ENCODE results near the gene XCR1. TPM values are rescaled to one million over a fixed set of nuclear protein-coding genes. Genes with fewer than 3 reads are reported as not detected.
"Not testable (repeated sequence)": the region's sequence is repeated elsewhere in the genome, so short reads cannot be mapped to it uniquely, and the experiment has no call there.

XCR1 gene
- total and polyA plus RNA-seq, 4 donors, result not detected

DNA sequence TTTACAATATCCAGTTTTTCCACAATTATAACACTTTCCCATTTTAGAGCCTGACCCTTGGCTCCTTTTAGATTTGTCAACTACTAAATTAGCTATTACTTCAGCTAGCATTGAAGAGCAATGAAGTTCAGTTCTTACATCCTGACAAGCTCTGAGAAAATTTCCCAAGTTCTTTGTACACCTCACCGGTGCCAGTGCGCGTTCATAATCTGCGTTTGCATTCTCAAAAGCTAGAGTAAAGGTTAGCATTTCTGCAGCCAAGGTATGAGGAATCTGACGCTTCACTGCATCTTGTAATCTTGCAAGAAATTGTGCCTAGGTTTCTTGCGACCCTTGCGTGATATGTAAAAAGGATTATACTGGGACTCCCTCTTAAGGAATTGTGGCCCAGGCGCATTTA lies 25.2 kb upstream of the XCR1 start:
- H3K27ac ChIP-seq (ENCODE audit: low read depth, low read length), result no peak overlapping the region

GRCh38 chr3:46049093-46049492 lies 21.8 kb upstream of the XCR1 start:
- Histone ChIP-seq H3K4me3 (ENCODE audit: low read depth, low read length) (no peak overlapping the region), H3K27ac (ENCODE audit: low read depth, low read length) (no peak overlapping the region), H3K4me1 (ENCODE audit: control insufficient read depth, insufficient read depth, low read length) (no peaks in the 10 kb centered on the region), H3K27me3 (ENCODE audit: control insufficient read depth, insufficient read depth, low read length) (no peaks in the 10 kb centered on the region), H3K36me3 (ENCODE audit: control insufficient read depth, insufficient read depth, low read length) (no peaks in the 10 kb centered on the region), H3K9me3 (ENCODE audit: control insufficient read depth, insufficient read depth, low read length) (no peaks in the 10 kb centered on the region)
- DNase-seq (ENCODE audit: low read depth in 4 of 6, low spot score in 6 of 6), result no peak
- WGBS (ENCODE audit: insufficient coverage), result 90% methylated on average over 1 of the region's 5 CpGs

More for the DNA sequence above, 25.2 kb upstream of the XCR1 start:
- DNase-seq (ENCODE audit: low read depth in 4 of 6, low spot score in 6 of 6), result no peak
- 93% methylated on average over 8 of the region's 8 CpGs for WGBS (ENCODE audit: insufficient coverage)
- H3K36me3 ChIP-seq (ENCODE audit: control insufficient read depth, insufficient read depth, low read length), result no peaks in the 10 kb centered on the region
- H3K4me3 ChIP-seq (ENCODE audit: low read depth, low read length), result no peak overlapping the region
- no peaks in the 10 kb centered on the region for H3K4me1 ChIP-seq (ENCODE audit: control insufficient read depth, insufficient read depth, low read length)
- no peaks in the 10 kb centered on the region for H3K27me3 ChIP-seq (ENCODE audit: control insufficient read depth, insufficient read depth, low read length)
- H3K9me3 ChIP-seq (ENCODE audit: control insufficient read depth, insufficient read depth, low read length), result no peaks in the 10 kb centered on the region

- not testable (repeated sequence) for H3K36me3 ChIP-seq (ENCODE audit: control insufficient read depth, insufficient read depth, low read length); H3K4me3 ChIP-seq (ENCODE audit: low read depth, low read length)
- WGBS (ENCODE audit: insufficient coverage), result 90% methylated on average over 5 of the region's 5 CpGs
Observed at GRCh38 chr3:46046231-46046630, 18.9 kb upstream of the XCR1 start.

DNA sequence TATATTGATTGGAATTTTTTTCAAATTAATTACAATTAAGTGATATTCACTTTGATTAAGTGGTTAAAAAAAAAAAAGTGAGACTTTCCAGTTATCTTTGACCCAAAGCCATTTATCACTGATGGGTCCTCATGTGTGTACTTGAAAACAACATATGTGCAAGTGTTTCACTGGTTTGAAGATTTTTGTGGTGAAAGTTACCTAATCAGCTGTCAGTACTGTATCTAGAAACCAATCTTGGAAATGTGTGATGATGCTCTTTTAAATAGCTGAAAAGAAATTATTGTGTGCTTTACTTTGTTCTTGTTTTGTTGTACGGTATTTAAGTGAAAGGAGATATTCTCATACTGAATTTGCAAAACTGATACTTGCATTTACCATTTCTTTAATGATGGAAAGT lies 11.6 kb upstream of the XCR1 start:
- H3K36me3 ChIP-seq (ENCODE audit: control insufficient read depth, insufficient read depth, low read length), result no peaks in the 10 kb centered on the region
- no peaks in the 10 kb centered on the region for H3K27me3 ChIP-seq (ENCODE audit: control insufficient read depth, insufficient read depth, low read length)
- no peak overlapping the region for H3K4me3 ChIP-seq (ENCODE audit: low read depth, low read length)
- no peak overlapping the region for H3K27ac ChIP-seq (ENCODE audit: low read depth, low read length)
- WGBS (ENCODE audit: insufficient coverage), result no CpG with 5 or more reads among the region's 1 CpG
- no peaks in the 10 kb centered on the region for H3K9me3 ChIP-seq (ENCODE audit: control insufficient read depth, insufficient read depth, low read length)
- H3K4me1 ChIP-seq (ENCODE audit: control insufficient read depth, insufficient read depth, low read length), result no peaks in the 10 kb centered on the region
- no peak for DNase-seq (ENCODE audit: low read depth in 4 of 6, low spot score in 6 of 6)

More at GRCh38 chr3:46046231-46046630, 18.9 kb upstream of the XCR1 start:
- not testable (repeated sequence) for DNase-seq (ENCODE audit: low read depth in 4 of 6, low spot score in 6 of 6); H3K4me1 ChIP-seq (ENCODE audit: control insufficient read depth, insufficient read depth, low read length); H3K27me3 ChIP-seq (ENCODE audit: control insufficient read depth, insufficient read depth, low read length); H3K27ac ChIP-seq (ENCODE audit: low read depth, low read length); H3K9me3 ChIP-seq (ENCODE audit: control insufficient read depth, insufficient read depth, low read length)

DNA sequence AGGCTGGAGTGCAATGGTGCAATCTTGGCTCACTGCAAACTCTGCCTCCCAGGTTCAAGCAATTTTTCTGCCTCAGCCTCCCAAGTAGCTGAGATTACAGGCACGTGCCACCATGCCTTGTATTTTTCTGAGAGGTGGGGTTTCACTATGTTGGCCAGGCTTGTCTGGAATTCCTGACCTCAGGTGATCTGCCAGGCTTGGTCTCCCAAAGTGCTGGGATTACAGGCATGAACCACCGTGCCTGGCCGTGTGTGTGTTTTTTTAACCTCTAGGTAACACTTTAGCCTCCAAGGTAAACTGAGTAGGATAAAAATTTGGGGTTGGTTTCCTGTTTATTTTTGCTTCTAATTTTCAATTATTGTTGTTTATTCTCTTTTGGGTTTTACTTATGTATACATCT lies 10.8 kb upstream of the XCR1 start:
- WGBS (ENCODE audit: insufficient coverage), result 76% methylated on average over 3 of the region's 3 CpGs
- DNase-seq (ENCODE audit: low read depth in 4 of 6, low spot score in 6 of 6); H3K4me3 ChIP-seq (ENCODE audit: low read depth, low read length); H3K9me3 ChIP-seq (ENCODE audit: control insufficient read depth, insufficient read depth, low read length); H3K27me3 ChIP-seq (ENCODE audit: control insufficient read depth, insufficient read depth, low read length); H3K4me1 ChIP-seq (ENCODE audit: control insufficient read depth, insufficient read depth, low read length); H3K27ac ChIP-seq (ENCODE audit: low read depth, low read length); H3K36me3 ChIP-seq (ENCODE audit: control insufficient read depth, insufficient read depth, low read length): not testable (repeated sequence)

DNA sequence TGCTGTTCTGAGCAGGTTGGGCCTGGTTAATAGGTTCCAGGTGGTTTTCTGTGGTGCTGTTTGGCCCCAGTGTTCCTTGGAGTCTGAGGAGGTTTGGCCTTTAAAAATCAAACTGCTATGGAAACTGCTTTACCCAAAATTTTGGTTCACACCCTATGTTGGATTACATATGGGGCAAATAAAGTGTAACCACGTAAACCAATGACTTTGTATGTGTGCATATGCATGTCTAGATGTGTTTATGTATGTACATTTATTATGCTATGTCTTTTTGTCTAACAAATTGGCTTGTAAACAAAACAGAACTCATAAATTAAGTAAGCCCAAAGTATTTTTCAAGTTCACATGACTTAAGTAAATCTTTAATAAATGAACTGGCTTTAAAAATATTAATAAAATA lies 8.9 kb upstream of the XCR1 start:
- no peaks in the 10 kb centered on the region for H3K9me3 ChIP-seq (ENCODE audit: control insufficient read depth, insufficient read depth, low read length)
- H3K4me3 ChIP-seq (ENCODE audit: low read depth, low read length), result no peak overlapping the region
- H3K27ac ChIP-seq (ENCODE audit: low read depth, low read length), result no peak overlapping the region
- H3K36me3 ChIP-seq (ENCODE audit: control insufficient read depth, insufficient read depth, low read length), result no peaks in the 10 kb centered on the region
- no peak for DNase-seq (ENCODE audit: low read depth in 4 of 6, low spot score in 6 of 6)
- H3K27me3 ChIP-seq (ENCODE audit: control insufficient read depth, insufficient read depth, low read length), result no peaks in the 10 kb centered on the region
- no CpG with 5 or more reads among the region's 1 CpG for WGBS (ENCODE audit: insufficient coverage)
- H3K4me1 ChIP-seq (ENCODE audit: control insufficient read depth, insufficient read depth, low read length), result no peaks in the 10 kb centered on the region

DNA sequence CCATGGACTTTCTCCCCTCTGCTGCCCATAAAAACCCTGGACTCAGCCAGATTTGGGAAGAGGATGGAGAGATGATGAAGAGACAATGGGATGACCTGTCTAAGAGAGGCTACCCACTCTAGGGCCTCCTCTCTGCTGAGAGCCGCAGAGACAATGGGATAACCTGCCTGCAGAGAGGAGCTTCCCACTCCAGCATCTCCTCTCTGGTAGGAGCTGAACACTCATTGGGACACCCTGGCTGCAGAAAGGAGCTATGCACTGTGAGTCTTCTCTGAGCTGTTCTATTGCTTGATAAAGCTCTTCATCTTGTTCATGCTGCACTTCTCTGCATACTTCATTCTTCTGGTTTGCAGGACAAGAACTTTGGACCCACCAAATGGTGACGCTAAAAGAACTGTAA lies 4.5 kb upstream of the XCR1 start:
- DNase-seq (ENCODE audit: low read depth in 4 of 6, low spot score in 6 of 6), result no peak
- H3K27ac ChIP-seq (ENCODE audit: low read depth, low read length), result no peak overlapping the region
- no peaks in the 10 kb centered on the region for H3K4me1 ChIP-seq (ENCODE audit: control insufficient read depth, insufficient read depth, low read length)
- no peaks in the 10 kb centered on the region for H3K36me3 ChIP-seq (ENCODE audit: control insufficient read depth, insufficient read depth, low read length)
- 71% methylated on average over 2 of the region's 2 CpGs for WGBS (ENCODE audit: insufficient coverage)
- peaks cover 6% of the 10 kb centered on the region for H3K9me3 ChIP-seq (ENCODE audit: control insufficient read depth, insufficient read depth, low read length)
- H3K27me3 ChIP-seq (ENCODE audit: control insufficient read depth, insufficient read depth, low read length), result no peaks in the 10 kb centered on the region
- no peak overlapping the region for H3K4me3 ChIP-seq (ENCODE audit: low read depth, low read length)

- Histone ChIP-seq H3K4me1 (ENCODE audit: control insufficient read depth, insufficient read depth, low read length) (no peaks in the 10 kb centered on the region), H3K4me3 (ENCODE audit: low read depth, low read length) (no peak overlapping the region), H3K27ac (ENCODE audit: low read depth, low read length) (no peak overlapping the region), H3K9me3 (ENCODE audit: control insufficient read depth, insufficient read depth, low read length) (peaks cover 6% of the 10 kb centered on the region), H3K27me3 (ENCODE audit: control insufficient read depth, insufficient read depth, low read length) (no peaks in the 10 kb centered on the region), H3K36me3 (ENCODE audit: control insufficient read depth, insufficient read depth, low read length) (no peaks in the 10 kb centered on the region)
- DNase-seq (ENCODE audit: low read depth in 4 of 6, low spot score in 6 of 6), result no peak
- 86% methylated on average over 4 of the region's 4 CpGs for WGBS (ENCODE audit: insufficient coverage)
Observed at GRCh38 chr3:46031269-46031668, 4.0 kb upstream of the XCR1 start.

DNA sequence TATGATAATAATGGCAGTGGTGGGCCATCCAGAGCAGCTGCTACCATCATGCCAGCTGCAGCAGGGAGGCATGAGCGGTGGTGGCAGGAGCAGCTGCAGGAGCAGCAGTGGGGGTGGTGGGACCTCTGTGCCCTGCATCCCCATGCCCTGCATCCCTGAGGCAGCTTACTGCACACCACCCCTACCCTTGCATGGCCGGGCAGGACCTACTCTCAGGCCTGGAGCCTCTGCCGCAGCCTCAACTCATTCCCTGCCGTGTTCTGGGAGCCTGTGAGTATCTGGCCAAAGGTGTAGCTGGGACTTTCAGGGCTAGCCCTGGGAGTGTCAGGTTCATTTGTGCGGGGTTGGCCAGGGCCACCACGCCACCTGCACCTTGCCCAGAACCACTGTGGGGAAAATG lies 3.3 kb upstream of the XCR1 start:
- no peaks in the 10 kb centered on the region for H3K4me1 ChIP-seq (ENCODE audit: control insufficient read depth, insufficient read depth, low read length)
- no peak overlapping the region for H3K4me3 ChIP-seq (ENCODE audit: low read depth, low read length)
- peaks cover 6% of the 10 kb centered on the region for H3K9me3 ChIP-seq (ENCODE audit: control insufficient read depth, insufficient read depth, low read length)
- WGBS (ENCODE audit: insufficient coverage), result 93% methylated on average over 6 of the region's 6 CpGs
- DNase-seq (ENCODE audit: low read depth in 4 of 6, low spot score in 6 of 6), result no peak
- no peaks in the 10 kb centered on the region for H3K27me3 ChIP-seq (ENCODE audit: control insufficient read depth, insufficient read depth, low read length)
- H3K27ac ChIP-seq (ENCODE audit: low read depth, low read length), result no peak overlapping the region
- H3K36me3 ChIP-seq (ENCODE audit: control insufficient read depth, insufficient read depth, low read length), result no peaks in the 10 kb centered on the region

DNA sequence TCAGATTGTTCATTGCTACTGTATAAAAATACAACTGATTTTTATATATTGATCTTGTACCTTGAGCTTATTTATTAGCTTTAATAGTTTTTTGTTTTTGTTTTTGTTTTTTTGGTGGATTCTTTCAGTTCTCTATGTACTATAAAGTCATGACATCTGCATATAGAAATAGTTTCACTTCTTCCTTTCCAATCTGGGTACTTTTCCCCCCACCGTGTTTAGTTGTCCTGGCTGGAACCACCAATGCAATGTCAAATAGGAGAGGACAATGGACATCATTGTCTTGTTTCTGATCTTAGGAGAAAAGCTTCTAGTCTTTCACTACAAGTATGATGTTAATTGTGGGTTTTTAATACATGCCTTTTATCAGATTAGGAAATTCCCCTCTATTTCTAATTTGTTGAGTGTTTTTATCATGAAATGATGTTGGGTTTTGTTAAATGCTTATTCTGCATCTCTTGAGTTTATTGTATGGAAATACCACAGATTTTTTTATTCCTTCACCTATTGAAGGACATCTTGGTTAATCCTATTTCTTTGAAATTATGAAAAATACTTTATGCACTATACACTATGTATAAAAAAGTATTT lies 2.8 kb upstream of the XCR1 start:
- no peak overlapping the region for H3K4me3 ChIP-seq (ENCODE audit: low read depth, low read length)
- no peak overlapping the region for H3K27ac ChIP-seq (ENCODE audit: low read depth, low read length)
- H3K27me3 ChIP-seq (ENCODE audit: control insufficient read depth, insufficient read depth, low read length), result no peaks in the 10 kb centered on the region
- H3K9me3 ChIP-seq (ENCODE audit: control insufficient read depth, insufficient read depth, low read length), result peaks cover 6% of the 10 kb centered on the region
- no peak for DNase-seq (ENCODE audit: low read depth in 4 of 6, low spot score in 6 of 6)
- no CpG with 5 or more reads among the region's 1 CpG for WGBS (ENCODE audit: insufficient coverage)
- H3K36me3 ChIP-seq (ENCODE audit: control insufficient read depth, insufficient read depth, low read length), result no peaks in the 10 kb centered on the region
- H3K4me1 ChIP-seq (ENCODE audit: control insufficient read depth, insufficient read depth, low read length), result no peaks in the 10 kb centered on the region

Data from spinal cord (tissue), 10 donors.